ENCODE measurements around the gene SYP.
A peak's percentile ranks its signal among the peaks of the same experiment; 100 is the strongest.
"Not testable (repeated sequence)": the region's sequence is repeated elsewhere in the genome, so short reads cannot be mapped to it uniquely, and the experiment has no call there.

SYP gene

GRCh38 chrX:49189606-49190005, 10.4 kb downstream of the SYP start:
- DNase-seq (ENCODE audit: low spot score) = no peak

- no peak for DNase-seq (ENCODE audit: low spot score)
Measured at GRCh38 chrX:49188468-49189076, 11.4 kb downstream of the SYP start.

- no peak for DNase-seq (ENCODE audit: low spot score)
Measured at GRCh38 chrX:49187526-49187925, 12.5 kb downstream of the SYP start.

- no peak for DNase-seq (ENCODE audit: low spot score)
Measured at GRCh38 chrX:49187028-49187394, 13.0 kb downstream of the SYP start.

GRCh38 chrX:49186125-49187027, 13.6 kb downstream of the SYP start, which contains the start of gene PRICKLE3:
TSS of gene PRICKLE3 (minus strand) at chrX:49186373. CDS start at chrX:49186297, 76 bp downstream.
- DNase-seq (ENCODE audit: low spot score) = peak; percentile 64

GRCh38 chrX:49184294-49185281, 15.4 kb downstream of the SYP start:
- DNase-seq (ENCODE audit: low spot score) = peak; percentile 87

GRCh38 chrX:49183701-49184281, 16.2 kb downstream of the SYP start:
- DNase-seq (ENCODE audit: low spot score) = no peak

GRCh38 chrX:49179358-49179757, 20.6 kb downstream of the SYP start:
- DNase-seq (ENCODE audit: low spot score) = no peak

- DNase-seq (ENCODE audit: low spot score) = no peak
Measured at GRCh38 chrX:49178537-49178936, 21.5 kb downstream of the SYP start.

GRCh38 chrX:49177873-49178480, 22.0 kb downstream of the SYP start:
- no peak for DNase-seq (ENCODE audit: low spot score)

- no peak for DNase-seq (ENCODE audit: low spot score)
Measured at GRCh38 chrX:49177338-49177833, 22.6 kb downstream of the SYP start.

GRCh38 chrX:49176421-49177326, 23.3 kb downstream of the SYP start:
- no peak for DNase-seq (ENCODE audit: low spot score)

- no peak for DNase-seq (ENCODE audit: low spot score)
Measured at GRCh38 chrX:49175435-49176274, 24.3 kb downstream of the SYP start.

- no peak for DNase-seq (ENCODE audit: low spot score)
Measured at GRCh38 chrX:49174723-49175122, 25.3 kb downstream of the SYP start.

GRCh38 chrX:49173544-49173943, 26.4 kb downstream of the SYP start:
- DNase-seq (ENCODE audit: low spot score) = not testable (repeated sequence)

- no peak for DNase-seq (ENCODE audit: low spot score)
Measured at GRCh38 chrX:49172280-49172780, 27.7 kb downstream of the SYP start.

GRCh38 chrX:49171752-49172279, 28.2 kb downstream of the SYP start, which contains the start of gene PLP2:
TSS of gene PLP2 (plus strand) at chrX:49171898. CDS start at chrX:49172001, 103 bp downstream.
- no peak for DNase-seq (ENCODE audit: low spot score)

- DNase-seq (ENCODE audit: low spot score) = no peak
Measured at GRCh38 chrX:49167740-49168108, 32.3 kb downstream of the SYP start.
